ENCODE data around the gene SH3BP5.

The SH3BP5 gene

GRCh38 chr3:15306979-15307359, 25.4 kb downstream of the SH3BP5 start:
- Histone ChIP-seq H3K27ac (peak overlapping the region in 4 of 21 experiments; percentile 28 to 54 (median 43)), H3K4me3 (no peak overlapping the region)

GRCh38 chr3:15305359-15305844, 27.0 kb downstream of the SH3BP5 start:
- H3K27ac ChIP-seq, result peak overlapping the region in 2 of 21 experiments; percentile 24 to 55
- no peak overlapping the region for H3K4me3 ChIP-seq

- Histone ChIP-seq H3K27ac (peak overlapping the region in 2 of 21 experiments; percentile 50 to 55), H3K4me3 (no peak overlapping the region)
Observed at GRCh38 chr3:15303728-15304127, 28.7 kb downstream of the SH3BP5 start.

- Histone ChIP-seq H3K4me3 (no peak overlapping the region), H3K27ac (peak overlapping the region in 1 of 21 experiments; percentile 55)
Observed at GRCh38 chr3:15303216-15303615, 29.2 kb downstream of the SH3BP5 start.

- Histone ChIP-seq H3K4me3 (no peak overlapping the region), H3K27ac (peak overlapping the region in 5 of 21 experiments; percentile 25 to 74 (median 49))
Observed at GRCh38 chr3:15301761-15302160, 30.6 kb downstream of the SH3BP5 start.

- Histone ChIP-seq H3K27ac (peak overlapping the region in 11 of 21 experiments; percentile 11 to 74 (median 30)), H3K4me3 (no peak overlapping the region)
Observed at GRCh38 chr3:15300323-15301078, 31.9 kb downstream of the SH3BP5 start.

GRCh38 chr3:15299036-15299435, 33.4 kb downstream of the SH3BP5 start:
- Histone ChIP-seq H3K4me3 (no peak overlapping the region), H3K27ac (peak overlapping the region in 2 of 21 experiments; percentile 18 to 38)

GRCh38 chr3:15298504-15298903, 33.9 kb downstream of the SH3BP5 start:
- Histone ChIP-seq H3K27ac (peak overlapping the region in 2 of 21 experiments; percentile 1 to 21), H3K4me3 (no peak overlapping the region)

GRCh38 chr3:15297608-15298350, 34.6 kb downstream of the SH3BP5 start:
- H3K4me3 ChIP-seq, result no peak overlapping the region
- H3K27ac ChIP-seq, result peak overlapping the region in 5 of 21 experiments; percentile 1 to 28 (median 7)

- H3K4me3 ChIP-seq, result no peak overlapping the region
- peak overlapping the region in 18 of 21 experiments; percentile 2 to 86 (median 71) for H3K27ac ChIP-seq
Observed at GRCh38 chr3:15295506-15295905, 36.9 kb downstream of the SH3BP5 start.

- H3K4me3 ChIP-seq, result no peak overlapping the region
- peak overlapping the region in 19 of 21 experiments; percentile 2 to 86 (median 69) for H3K27ac ChIP-seq
Observed at GRCh38 chr3:15294929-15295328, 37.5 kb downstream of the SH3BP5 start.

GRCh38 chr3:15292765-15293522, 39.4 kb downstream of the SH3BP5 start:
- Histone ChIP-seq H3K4me3 (no peak overlapping the region), H3K27ac (peak overlapping the region in 18 of 21 experiments; percentile 40 to 86 (median 74))

- Histone ChIP-seq H3K4me3 (no peak overlapping the region), H3K27ac (peak overlapping the region in 19 of 21 experiments; percentile 9 to 86 (median 74))
Observed at GRCh38 chr3:15291589-15292541, 40.5 kb downstream of the SH3BP5 start.

GRCh38 chr3:15290736-15291135, 41.6 kb downstream of the SH3BP5 start:
- no peak overlapping the region for H3K4me3 ChIP-seq
- peak overlapping the region in 18 of 21 experiments; percentile 9 to 86 (median 74) for H3K27ac ChIP-seq

- peak overlapping the region in 10 of 21 experiments; percentile 9 to 86 (median 76) for H3K27ac ChIP-seq
Observed at GRCh38 chr3:15289661-15290060, 42.7 kb downstream of the SH3BP5 start.

GRCh38 chr3:15288331-15289035, 43.9 kb downstream of the SH3BP5 start:
- H3K4me3 ChIP-seq, result no peak overlapping the region
- peak overlapping the region in 6 of 21 experiments; percentile 7 to 64 (median 39) for H3K27ac ChIP-seq

More at GRCh38 chr3:15289661-15290060, 42.7 kb downstream of the SH3BP5 start:
- H3K4me3 ChIP-seq, result no peak overlapping the region

- peak overlapping the region in 8 of 21 experiments; percentile 7 to 64 (median 33) for H3K27ac ChIP-seq
- no peak overlapping the region for H3K4me3 ChIP-seq
Observed at GRCh38 chr3:15287565-15288330, 44.6 kb downstream of the SH3BP5 start.

Measured in skin epidermis (tissue), 12 donors.